Spinal cord (tissue), 10 donors: ENCODE measurements around the gene UNC5C. TPM values are rescaled to one million over a fixed set of nuclear protein-coding genes. Genes with fewer than 3 reads are reported as not detected.

Experiments used
- DNase-seq, 6 donors: peaks; one replicate each; pipeline versions ENCODE4 v3.0.0 to v3.0.0-alpha.2; 2013 to 2015; ENCODE audit warnings: low spot score in 6 of 6, low read depth in 4 of 6
- H3K27ac ChIP-seq: one replicate; pipeline ENCODE4 v1.5.1; 2013; ENCODE audit warnings: low read depth, low read length, control low read depth
- H3K27me3 ChIP-seq: one replicate; pipeline ENCODE4 v1.6.1; 2013; ENCODE audit warnings: low read length; ENCODE audit not compliant: control insufficient read depth, insufficient read depth
- H3K36me3 ChIP-seq: one replicate; pipeline ENCODE4 v1.6.1; 2013; ENCODE audit warnings: low read length; ENCODE audit not compliant: control insufficient read depth, insufficient read depth
- H3K4me1 ChIP-seq: one replicate; pipeline ENCODE4 v1.6.1; 2013; ENCODE audit warnings: low read length; ENCODE audit not compliant: control insufficient read depth, insufficient read depth
- H3K4me3 ChIP-seq: one replicate; pipeline ENCODE4 v1.5.1; 2013; ENCODE audit warnings: low read depth, low read length, control low read depth
- H3K9me3 ChIP-seq: one replicate; pipeline ENCODE4 v1.6.1; 2013; ENCODE audit warnings: low read length; ENCODE audit not compliant: control insufficient read depth, insufficient read depth
- WGBS: methylation state at CpG from one replicate; pipeline ENCODE4 v1.1.5; 2013; ENCODE audit warnings: missing lambda C conversion rate; ENCODE audit not compliant: insufficient coverage; 5-methylcytosine and 5-hydroxymethylcytosine counted together
- polyA plus RNA-seq, 2 donors: library from polyadenylated mRNA; unstranded; fragments of 120-200 nt; gene quantifications; one replicate each; pipeline ENCODE4 v1.2.1, GENCODE V29; 2013; ENCODE audit not compliant: insufficient read length in 2 of 2
- total RNA-seq, 2 donors: library from RNA; depleted of rRNA in 1 of 2; stranded (reverse); fragments of 120-200 nt in 1 of 2; fragments of >200 nt in 1 of 2; gene quantifications; one replicate each; pipeline versions ENCODE4 v1.2.3 to v1.2.4, GENCODE V29; 2013 to 2014
- donor health status: healthy.

The UNC5C gene
- total and polyA plus RNA-seq, 4 donors, result 11.3 to 33.2 (median 20.7) TPM

DNA sequence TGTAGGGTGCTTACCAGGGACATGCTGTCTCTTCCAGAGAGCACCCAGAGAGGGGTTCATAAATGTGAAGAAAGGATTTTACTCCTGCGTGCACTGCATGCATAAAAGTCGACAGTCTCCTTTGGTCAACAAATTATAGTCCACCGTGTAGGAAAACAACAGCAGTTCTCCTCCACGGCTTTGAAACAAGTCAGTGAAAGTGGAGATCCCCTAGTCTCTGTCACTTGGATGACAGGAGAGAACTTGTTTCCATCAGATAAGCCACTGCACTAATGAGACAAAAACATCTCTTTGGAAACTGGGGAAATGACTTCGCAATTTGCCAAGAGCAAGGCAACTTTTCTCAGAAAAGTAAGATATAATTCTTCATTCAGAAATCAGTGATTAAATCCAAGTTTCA, 9.7 kb downstream of the UNC5C start:
- no peaks in the 10 kb centered on the region for H3K9me3 ChIP-seq
- WGBS, result 54% methylated on average over 4 of the region's 5 CpGs
- DNase-seq, result no peak
- H3K27me3 ChIP-seq, result no peaks in the 10 kb centered on the region
- H3K4me1 ChIP-seq, result no peaks in the 10 kb centered on the region
- no peak overlapping the region for H3K4me3 ChIP-seq
- H3K36me3 ChIP-seq, result no peaks in the 10 kb centered on the region
- no peak overlapping the region for H3K27ac ChIP-seq

- H3K4me3 ChIP-seq, result no peak overlapping the region
- no peak for DNase-seq
- H3K36me3 ChIP-seq, result no peaks in the 10 kb centered on the region
- H3K27me3 ChIP-seq, result no peaks in the 10 kb centered on the region
- no peak overlapping the region for H3K27ac ChIP-seq
- H3K4me1 ChIP-seq, result no peaks in the 10 kb centered on the region
- no CpG with 5 or more reads among the region's 3 CpGs for WGBS
- H3K9me3 ChIP-seq, result no peaks in the 10 kb centered on the region
Measured at GRCh38 chr4:95537863-95538488, 10.8 kb downstream of the UNC5C start.

DNA sequence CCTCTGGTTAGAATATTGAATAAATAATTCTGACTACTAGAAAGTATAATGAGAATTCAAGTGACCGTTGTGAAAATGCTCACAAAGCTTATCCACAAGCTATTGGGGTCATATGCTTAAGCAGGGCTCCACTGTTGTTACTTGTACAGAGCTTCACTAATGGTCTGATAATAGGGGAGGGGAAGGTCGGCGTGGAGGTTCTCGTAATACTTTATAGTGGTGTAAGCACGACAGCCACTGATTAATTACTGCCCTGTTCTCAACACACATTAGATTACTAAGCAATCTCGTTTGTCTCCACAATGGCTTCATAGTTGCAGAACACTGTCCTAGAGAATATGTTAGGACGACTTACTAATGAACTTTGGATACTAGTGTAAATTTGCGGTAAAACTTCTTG, 11.6 kb downstream of the UNC5C start:
- H3K4me1 ChIP-seq, result no peaks in the 10 kb centered on the region
- no peaks in the 10 kb centered on the region for H3K27me3 ChIP-seq
- no peaks in the 10 kb centered on the region for H3K36me3 ChIP-seq
- peak in 1 of 6 donors; percentile 19 for DNase-seq
- H3K4me3 ChIP-seq, result no peak overlapping the region
- H3K27ac ChIP-seq, result no peak overlapping the region
- WGBS, result no CpG with 5 or more reads among the region's 8 CpGs
- H3K9me3 ChIP-seq, result no peaks in the 10 kb centered on the region

DNA sequence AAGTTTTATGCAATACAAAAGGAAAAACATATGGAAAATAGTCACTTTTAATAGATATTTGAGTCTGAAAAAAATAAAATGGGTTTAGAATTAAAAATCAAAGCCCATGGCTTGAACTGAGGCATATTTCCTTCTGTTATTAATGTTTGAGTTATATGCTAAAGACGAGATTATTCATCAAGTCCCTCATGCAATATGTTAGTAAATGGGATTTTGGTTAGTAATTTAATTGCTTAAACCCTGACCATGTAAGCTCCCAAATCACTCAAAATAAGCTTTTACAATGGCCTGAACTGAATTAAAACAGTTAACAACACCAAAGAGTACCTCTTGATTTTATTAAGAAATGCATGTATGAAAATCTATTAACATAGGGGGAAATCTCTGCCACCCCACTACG, 12.1 kb downstream of the UNC5C start:
- no peaks in the 10 kb centered on the region for H3K9me3 ChIP-seq
- no peaks in the 10 kb centered on the region for H3K4me1 ChIP-seq
- DNase-seq, result no peak
- H3K27me3 ChIP-seq, result no peaks in the 10 kb centered on the region
- no peak overlapping the region for H3K4me3 ChIP-seq
- no peaks in the 10 kb centered on the region for H3K36me3 ChIP-seq
- WGBS, result no CpG with 5 or more reads among the region's 2 CpGs
- H3K27ac ChIP-seq, result no peak overlapping the region

DNA sequence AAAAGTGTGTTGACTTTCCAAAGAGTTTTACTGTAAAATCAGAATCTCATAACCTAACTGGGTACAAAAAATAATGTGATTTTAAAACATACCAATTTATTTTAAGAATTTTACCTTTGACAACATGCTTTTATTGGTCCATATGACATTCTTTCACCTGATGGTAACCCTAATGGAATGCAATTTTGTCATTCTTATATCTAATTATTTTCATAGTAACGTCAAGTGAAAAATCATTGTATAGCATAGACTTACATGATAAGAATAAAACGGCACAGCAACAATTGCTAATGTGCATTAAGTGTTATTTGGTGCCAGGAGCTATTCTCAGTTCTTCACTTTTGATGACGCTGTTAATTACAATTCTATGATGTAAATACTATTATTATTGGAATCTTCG, 13.6 kb downstream of the UNC5C start:
- Histone ChIP-seq H3K36me3 (no peaks in the 10 kb centered on the region), H3K27ac (no peak overlapping the region), H3K27me3 (no peaks in the 10 kb centered on the region), H3K9me3 (no peaks in the 10 kb centered on the region), H3K4me3 (no peak overlapping the region), H3K4me1 (no peaks in the 10 kb centered on the region)
- WGBS, result no CpG with 5 or more reads among the region's 4 CpGs
- DNase-seq, result no peak

GRCh38 chr4:95534032-95534431, 14.7 kb downstream of the UNC5C start:
- H3K36me3 ChIP-seq, result no peaks in the 10 kb centered on the region
- no peak for DNase-seq
- no peaks in the 10 kb centered on the region for H3K4me1 ChIP-seq
- no peak overlapping the region for H3K4me3 ChIP-seq
- H3K27ac ChIP-seq, result no peak overlapping the region
- H3K27me3 ChIP-seq, result no peaks in the 10 kb centered on the region
- 75% methylated on average over 2 of the region's 5 CpGs for WGBS
- H3K9me3 ChIP-seq, result no peaks in the 10 kb centered on the region

DNA sequence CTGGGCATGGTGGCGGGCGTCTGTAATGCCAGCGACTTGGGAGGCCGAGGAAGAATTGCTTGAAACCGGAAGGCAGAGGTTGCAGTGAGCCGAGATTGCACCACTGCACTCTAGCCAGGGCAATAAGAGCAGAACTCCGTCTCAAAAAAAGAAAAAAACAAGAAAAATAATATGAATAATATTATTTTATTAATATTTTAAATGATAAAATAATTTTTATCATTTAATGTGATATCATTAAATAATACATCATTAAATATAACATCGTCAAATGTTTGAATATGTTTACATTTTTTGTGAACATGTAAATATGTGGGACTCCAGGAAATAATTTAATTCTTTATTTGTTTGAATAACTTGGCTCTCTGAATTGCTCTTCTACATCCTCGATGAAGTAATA, 15.5 kb downstream of the UNC5C start:
- Histone ChIP-seq H3K4me3 (no peak overlapping the region), H3K27ac (no peak overlapping the region), H3K36me3 (no peaks in the 10 kb centered on the region), H3K27me3 (no peaks in the 10 kb centered on the region), H3K4me1 (no peaks in the 10 kb centered on the region), H3K9me3 (no peaks in the 10 kb centered on the region)
- DNase-seq, result no peak
- no CpG with 5 or more reads among the region's 9 CpGs for WGBS

DNA sequence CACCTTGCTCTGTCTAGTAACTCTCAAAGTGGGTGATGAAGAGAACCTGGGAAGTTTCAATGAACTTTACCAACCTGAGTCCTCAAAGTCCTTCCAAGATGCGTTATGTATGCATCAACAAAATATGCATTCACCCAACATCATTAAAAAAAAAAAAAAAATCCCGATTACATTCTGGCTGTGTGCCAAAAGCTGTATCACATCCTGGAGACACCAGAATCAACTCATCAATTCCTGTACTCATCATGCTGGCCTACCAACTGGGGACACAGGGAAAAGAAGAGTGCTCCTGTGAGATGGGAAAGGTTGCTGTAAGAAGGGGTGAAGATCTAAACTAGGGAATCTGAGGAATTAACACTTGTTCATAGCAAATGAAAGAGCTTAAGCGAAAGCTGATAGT, 16.5 kb downstream of the UNC5C start:
- Histone ChIP-seq H3K27ac (no peak overlapping the region), H3K27me3 (no peaks in the 10 kb centered on the region), H3K36me3 (no peaks in the 10 kb centered on the region), H3K9me3 (no peaks in the 10 kb centered on the region), H3K4me3 (no peak overlapping the region), H3K4me1 (no peaks in the 10 kb centered on the region)
- 100% methylated on average over 2 of the region's 3 CpGs for WGBS
- DNase-seq, result no peak

DNA sequence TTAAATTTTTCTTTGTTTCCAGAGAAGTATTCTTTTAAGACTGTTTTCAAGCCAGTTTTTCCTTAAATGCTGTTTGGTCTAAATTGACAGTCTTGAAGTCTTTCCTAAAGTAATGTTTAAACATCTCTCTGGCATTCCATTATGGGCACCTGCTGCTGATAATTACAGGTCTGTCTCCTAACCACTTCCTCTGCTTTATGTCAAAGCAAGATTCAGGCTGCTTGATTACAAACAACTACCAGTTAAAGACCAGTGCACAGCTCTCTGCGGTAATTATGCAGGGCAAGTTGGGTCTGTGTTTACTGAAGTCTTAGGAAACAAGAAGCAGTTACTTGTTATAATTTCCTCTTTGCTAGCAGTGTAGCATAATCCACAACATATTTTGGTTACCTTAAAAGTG, 17.6 kb downstream of the UNC5C start:
- H3K9me3 ChIP-seq, result no peaks in the 10 kb centered on the region
- DNase-seq, result no peak
- H3K27me3 ChIP-seq, result no peaks in the 10 kb centered on the region
- no peak overlapping the region for H3K4me3 ChIP-seq
- H3K4me1 ChIP-seq, result no peaks in the 10 kb centered on the region
- WGBS, result no CpG with 5 or more reads among the region's 1 CpG
- H3K27ac ChIP-seq, result no peak overlapping the region
- H3K36me3 ChIP-seq, result no peaks in the 10 kb centered on the region

- H3K36me3 ChIP-seq, result no peaks in the 10 kb centered on the region
- H3K27me3 ChIP-seq, result no peaks in the 10 kb centered on the region
- no peaks in the 10 kb centered on the region for H3K4me1 ChIP-seq
- DNase-seq, result no peak
- H3K27ac ChIP-seq, result no peak overlapping the region
- no peak overlapping the region for H3K4me3 ChIP-seq
- no peaks in the 10 kb centered on the region for H3K9me3 ChIP-seq
Measured at GRCh38 chr4:95529946-95530345, 18.8 kb downstream of the UNC5C start.
